Adrenal gland (tissue), 5 donors: ENCODE measurements around the gene PBX1.

ENCODE experiments used
- POLR2A ChIP-seq, 2 donors: fragments of 450-650 bp; IDR thresholded peaks; one replicate each; pipeline ENCODE4 v1.6.1; 2017; ENCODE audit warnings: antibody characterized with exemption in 2 of 2, mild to moderate bottlenecking in 2 of 2, moderate library complexity in 1 of 2
- TF ChIP-seq, protein P1 (sequence below), 6 experiments: fragments of 450-650 bp in 4 of 6; fragments of 200-600 bp in 2 of 6; sonication (generic) in 1 of 6; IDR thresholded peaks; 1 replicate in 5 of 6; 2 replicates in 1 of 6; pipeline versions ENCODE4 v1.5.1 to v1.8.0; 2016 to 2021; ENCODE audit warnings: antibody characterized with exemption in 6 of 6, mild to moderate bottlenecking in 2 of 6, moderate library complexity in 1 of 6
- donor health status: DM: no; HTN: no; CAD: no.

DNA sequence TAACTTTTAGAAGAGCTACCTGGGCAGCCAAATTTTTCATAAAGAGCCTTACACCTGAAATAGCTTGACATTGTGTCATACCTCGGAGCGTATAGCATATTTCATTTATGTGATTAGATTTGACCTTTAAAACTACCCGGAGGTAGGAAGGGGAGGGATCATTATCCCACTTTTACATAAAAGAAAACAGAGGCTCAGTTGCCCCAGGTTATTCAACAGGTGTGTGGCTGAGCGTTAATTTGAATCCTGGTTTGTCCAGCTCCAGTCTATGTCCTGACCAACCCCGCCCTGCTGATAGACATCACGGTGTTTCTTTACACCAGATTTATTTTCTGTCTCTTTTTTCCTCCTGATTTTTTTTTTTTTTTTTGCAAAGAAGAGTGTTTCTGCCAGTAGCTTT is 39.7 kb downstream of the PBX1 start:
- TF ChIP-seq, protein P1, sequence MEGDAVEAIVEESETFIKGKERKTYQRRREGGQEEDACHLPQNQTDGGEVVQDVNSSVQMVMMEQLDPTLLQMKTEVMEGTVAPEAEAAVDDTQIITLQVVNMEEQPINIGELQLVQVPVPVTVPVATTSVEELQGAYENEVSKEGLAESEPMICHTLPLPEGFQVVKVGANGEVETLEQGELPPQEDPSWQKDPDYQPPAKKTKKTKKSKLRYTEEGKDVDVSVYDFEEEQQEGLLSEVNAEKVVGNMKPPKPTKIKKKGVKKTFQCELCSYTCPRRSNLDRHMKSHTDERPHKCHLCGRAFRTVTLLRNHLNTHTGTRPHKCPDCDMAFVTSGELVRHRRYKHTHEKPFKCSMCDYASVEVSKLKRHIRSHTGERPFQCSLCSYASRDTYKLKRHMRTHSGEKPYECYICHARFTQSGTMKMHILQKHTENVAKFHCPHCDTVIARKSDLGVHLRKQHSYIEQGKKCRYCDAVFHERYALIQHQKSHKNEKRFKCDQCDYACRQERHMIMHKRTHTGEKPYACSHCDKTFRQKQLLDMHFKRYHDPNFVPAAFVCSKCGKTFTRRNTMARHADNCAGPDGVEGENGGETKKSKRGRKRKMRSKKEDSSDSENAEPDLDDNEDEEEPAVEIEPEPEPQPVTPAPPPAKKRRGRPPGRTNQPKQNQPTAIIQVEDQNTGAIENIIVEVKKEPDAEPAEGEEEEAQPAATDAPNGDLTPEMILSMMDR (IDR thresholded peaks at IDR 0.05) = no peak
- TF ChIP-seq POLR2A (IDR thresholded peaks at IDR 0.05) = no peak
